ENCODE data around the gene WDR18.

WDR18 gene

GRCh38 chr19:984165-984967 is at the start of gene WDR18:
Gene WDR18 (plus strand): TSS chr19:984345. CDS start chr19:984354, 9 bp downstream.
- peak; percentile 97 for DNase-seq (ENCODE audit: low spot score)

GRCh38 chr19:934865-935479 is 49.2 kb upstream of the WDR18 start:
- peak; percentile 91 for DNase-seq (ENCODE audit: low spot score)

DNA sequence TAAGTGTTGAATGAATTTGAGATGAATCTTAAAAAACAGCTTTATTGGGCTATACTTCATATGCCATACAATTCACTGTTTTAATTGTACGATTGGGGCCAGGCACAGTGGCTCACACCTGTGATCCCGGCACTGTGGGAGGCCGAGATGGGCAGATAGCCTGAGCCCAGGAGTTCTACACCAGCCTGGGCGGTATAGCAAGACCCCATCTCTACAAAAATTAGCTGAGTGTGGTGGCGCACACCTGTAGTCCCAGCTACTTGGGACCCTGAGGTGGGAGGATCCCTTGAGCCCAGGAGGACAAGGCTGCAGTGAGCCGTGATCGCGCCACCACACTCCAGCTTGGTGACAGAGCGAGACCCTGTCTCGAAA is 48.0 kb upstream of the WDR18 start:
- DNase-seq (ENCODE audit: low spot score), result no peak

GRCh38 chr19:937259-937694 is 46.9 kb upstream of the WDR18 start:
- no peak for DNase-seq (ENCODE audit: low spot score)

GRCh38 chr19:938233-938923 is 45.8 kb upstream of the WDR18 start:
- DNase-seq (ENCODE audit: low spot score), result no peak

DNA sequence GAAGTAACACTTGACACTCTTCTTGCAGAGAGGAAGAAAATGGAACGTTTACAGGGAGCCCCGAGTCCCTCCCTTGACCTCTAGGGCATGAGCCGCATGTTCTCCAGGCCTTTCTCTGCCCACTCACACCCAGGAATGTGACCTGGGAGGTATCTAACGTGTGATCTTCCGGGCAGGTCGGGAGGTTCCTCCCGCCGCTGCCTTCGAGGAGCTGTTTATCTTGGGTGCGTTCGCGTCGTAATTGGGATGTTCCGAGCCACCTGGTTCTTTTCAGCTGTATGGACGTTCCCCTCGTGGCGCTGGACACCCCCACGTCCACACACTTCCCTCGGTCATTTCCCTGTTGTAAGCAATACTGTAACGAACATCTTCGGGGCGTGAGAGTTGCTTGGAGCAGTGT is 44.7 kb upstream of the WDR18 start:
- DNase-seq (ENCODE audit: low spot score), result no peak

DNA sequence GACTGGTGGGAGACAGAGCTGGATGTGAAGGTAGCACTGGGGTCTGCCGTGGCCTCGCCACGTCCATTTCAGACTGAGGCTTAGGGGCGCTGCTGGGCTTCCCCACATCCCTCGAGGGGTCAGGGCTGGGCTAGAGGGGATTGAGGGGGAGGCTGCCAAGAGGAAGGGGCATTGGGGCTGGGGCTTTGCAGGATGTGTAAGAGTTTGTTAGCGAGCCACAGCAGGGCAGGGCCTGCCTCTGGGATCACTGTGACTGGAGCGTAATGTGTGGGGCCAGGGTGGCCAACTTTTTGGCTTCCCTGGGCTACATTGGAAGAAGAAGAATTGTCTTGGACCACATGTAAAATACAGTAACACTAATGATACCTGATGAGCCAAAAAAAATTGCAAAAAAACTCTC is 44.2 kb upstream of the WDR18 start:
- no peak for DNase-seq (ENCODE audit: low spot score)

- DNase-seq (ENCODE audit: low spot score), result no peak
Measured at GRCh38 chr19:940591-941291, 43.4 kb upstream of the WDR18 start.

DNA sequence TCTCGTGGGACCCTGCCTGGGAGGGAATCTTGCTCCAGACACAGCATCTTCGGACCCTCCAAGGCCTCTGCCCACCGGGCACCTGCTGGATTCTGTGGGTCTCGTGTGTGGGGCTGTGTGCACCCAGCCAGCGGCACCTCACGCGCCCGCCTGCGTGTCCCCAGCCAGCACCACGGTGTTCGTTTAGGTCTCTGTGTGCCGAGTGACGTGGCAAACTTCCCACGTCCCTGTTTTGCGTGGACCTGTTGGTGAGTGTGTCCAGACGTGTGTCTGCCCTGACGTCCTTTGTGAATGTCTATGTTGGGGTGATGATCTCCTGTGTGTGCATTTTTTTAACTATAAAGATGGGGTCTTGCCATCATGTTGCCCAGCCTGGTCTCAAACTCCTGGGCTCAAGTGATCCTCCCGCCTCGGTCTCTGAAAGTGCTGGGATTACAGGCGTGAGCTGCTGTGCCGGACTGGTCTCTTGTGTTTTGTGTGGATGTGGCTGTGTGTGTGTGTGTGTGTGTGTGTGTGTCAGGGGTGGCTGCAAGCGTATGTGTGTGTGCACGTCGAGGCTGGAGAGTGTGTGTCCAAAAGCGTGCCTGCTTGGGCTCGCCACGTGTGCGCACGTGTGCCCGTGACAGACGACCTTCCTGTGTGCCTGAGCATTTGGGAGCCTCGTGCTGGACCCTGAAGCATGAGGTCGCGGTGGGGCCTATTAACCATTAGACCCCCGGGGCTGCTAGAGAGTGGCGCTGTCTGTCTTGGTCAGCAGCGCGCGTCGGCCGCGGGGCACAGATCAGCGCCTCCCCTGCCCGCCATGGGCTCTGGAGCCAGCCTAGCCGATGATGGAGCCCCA is 42.6 kb upstream of the WDR18 start:
- DNase-seq (ENCODE audit: low spot score), result no peak

DNA sequence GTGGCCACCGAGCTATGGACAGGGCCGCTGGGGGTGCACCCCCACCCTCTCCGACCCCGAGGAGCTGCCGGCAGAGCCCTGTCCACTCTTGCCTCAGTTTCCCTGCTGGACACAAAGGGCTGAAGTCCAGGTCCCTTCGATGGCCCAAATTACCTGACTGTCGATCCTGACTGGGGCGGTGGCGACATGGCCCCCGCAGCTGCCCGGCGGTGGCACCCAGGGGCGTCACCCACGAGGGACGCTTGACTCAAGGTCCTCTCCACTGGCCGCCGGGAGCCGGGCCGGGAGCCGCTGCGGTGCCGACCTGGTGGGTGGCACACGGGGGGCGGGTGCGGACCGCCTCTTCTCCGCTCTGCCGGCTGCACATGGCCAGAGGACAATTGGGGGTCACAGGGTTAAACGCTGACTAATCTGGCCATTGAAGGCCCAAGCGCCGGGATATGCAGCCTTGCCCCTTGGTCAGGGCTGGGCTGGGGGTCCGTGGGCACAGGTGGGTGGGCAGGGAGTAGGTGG is 42.0 kb upstream of the WDR18 start:
- DNase-seq (ENCODE audit: low spot score), result no peak

DNA sequence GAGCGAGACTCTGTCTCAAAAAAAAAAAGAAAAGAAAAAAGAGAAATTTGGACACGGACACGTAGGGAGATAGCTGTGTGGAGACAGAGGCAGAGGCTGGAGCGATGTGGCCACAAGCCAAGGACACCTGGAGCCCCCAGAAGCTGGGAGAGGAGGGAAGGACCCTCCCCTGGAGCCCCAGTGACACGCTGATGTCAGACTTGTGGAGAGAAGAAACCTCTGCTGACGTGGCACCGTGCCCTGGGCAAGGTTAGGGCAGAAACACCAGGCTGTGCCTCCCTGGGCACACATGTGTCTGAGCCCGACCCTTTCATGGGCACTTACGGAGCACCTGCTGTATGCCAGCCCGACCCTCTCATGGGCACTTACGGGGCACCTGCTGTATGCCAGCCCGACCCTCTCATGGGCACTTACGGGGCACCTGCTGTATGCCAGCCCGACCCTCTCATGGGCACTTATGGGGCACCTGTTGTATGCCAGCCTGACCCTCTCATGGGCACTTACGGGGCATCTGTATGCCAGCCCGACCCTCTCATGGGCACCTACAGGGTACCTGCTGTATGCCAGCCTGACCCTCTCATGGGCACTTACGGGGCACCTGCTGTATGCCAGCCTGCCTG is 40.5 kb upstream of the WDR18 start:
- no peak for DNase-seq (ENCODE audit: low spot score)

GRCh38 chr19:944171-944567 is 40.0 kb upstream of the WDR18 start:
- DNase-seq (ENCODE audit: low spot score), result no peak

DNA sequence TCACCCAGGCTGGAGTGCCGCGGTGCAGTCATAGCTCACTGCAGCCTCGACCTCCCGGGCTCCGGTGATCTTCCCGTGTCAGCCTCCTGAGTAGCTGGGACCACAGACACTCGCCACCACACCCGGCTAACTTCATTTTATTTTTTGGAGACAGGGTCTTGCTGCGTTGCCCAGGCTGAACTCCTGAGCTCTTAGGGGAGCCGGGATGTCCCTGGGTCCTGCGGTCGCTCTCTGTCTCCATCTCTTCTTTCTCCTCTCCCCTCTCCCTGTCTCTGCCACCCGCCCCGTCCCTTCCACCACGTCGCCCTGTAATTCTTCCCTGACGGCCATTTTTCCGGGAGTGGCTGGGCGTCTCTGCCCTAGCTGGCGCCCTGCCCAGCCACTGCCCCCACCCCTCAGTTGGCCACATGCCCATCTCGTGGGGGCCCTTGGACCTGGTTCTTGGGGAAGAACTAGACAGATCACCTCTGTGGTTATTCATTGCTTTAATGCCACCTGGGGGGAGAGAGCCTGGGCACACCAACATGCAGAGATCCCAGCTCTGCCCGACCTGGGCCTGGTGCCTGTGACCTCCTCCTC is 39.4 kb upstream of the WDR18 start:
- DNase-seq (ENCODE audit: low spot score), result no peak

- DNase-seq (ENCODE audit: low spot score), result no peak
Measured at GRCh38 chr19:945401-946252, 38.5 kb upstream of the WDR18 start.

DNA sequence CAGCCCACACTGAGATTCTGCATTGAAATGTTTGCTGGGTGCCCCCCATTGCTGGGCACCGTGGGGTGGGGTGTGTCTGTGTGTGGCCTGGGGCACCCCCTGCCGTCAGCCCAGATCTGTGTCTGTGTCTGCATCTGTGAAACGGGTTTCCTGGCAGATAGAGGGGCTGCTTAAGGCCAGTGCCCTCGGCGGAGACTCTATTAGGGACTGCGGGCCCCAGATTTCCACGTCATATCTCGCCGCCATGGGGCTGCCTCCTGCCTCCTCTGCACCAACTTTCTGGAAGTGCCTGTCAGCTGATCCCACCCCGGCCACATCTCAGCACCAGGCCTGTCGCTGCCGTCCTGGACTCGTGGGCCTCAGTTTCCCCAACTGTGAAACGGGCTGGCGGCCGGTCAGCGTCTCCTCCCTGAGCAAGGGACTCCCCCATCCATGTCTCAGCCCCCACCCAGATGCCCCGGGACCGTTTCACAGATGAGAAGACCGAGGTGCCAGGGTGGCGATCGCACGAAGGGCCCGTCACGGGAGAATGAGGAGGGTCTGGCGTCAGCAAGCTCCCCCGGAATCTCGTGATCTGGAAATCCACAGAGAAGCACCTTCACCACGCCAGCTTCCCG is 36.9 kb upstream of the WDR18 start:
- DNase-seq (ENCODE audit: low spot score), result no peak

DNA sequence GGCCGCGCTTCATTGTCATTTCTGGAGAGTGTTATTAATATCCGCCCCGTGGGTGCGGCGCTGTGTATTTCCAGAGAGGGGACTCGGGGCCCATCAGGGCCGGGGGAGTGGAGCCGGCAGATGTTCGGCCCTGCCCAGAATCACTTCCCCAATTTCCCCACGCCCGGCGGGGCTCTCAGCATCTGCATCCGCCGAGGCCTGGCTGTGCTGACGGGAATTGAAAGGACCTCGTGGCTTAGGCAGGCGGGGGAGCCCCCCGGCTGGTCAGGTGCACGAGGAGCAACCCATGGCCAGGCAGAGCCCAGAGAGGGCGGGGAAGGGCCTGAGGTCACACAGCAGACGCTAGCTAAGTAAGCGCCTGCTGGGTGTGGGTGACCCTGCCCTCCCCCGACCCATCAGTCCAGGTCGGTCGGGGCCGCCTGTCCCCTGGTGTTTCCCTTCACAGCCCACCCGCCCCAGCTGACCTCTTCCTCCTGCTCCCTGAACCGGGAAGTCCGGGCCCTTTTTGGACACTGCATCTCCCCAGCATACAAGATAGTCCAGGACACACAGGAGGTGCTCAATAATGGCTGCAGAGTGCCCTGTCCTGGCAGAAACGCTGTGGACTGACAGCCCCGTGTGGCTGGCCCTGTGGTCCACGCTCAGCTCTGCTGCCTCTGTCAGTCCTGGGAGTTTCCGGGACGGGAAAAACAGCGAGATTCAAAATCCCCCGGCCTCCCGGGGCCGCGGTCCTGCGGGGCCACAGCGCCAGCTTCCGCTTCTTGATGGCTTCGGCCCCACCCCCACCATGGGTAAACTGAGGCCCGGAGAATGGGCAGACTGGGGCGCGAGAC is 36.2 kb upstream of the WDR18 start:
- DNase-seq (ENCODE audit: low spot score), result no peak

- DNase-seq (ENCODE audit: low spot score), result no peak
Measured at GRCh38 chr19:948842-949496, 35.2 kb upstream of the WDR18 start.
